Jurkat, Clone E6-1 (cell line): ENCODE data around the gene NEK4.

Source experiments
- DNase-seq: peaks from one replicate; pipeline ENCODE4 v3.0.0-alpha.2; 2011; ENCODE audit warnings: low read depth, low spot score
- H3K4me3 ChIP-seq: 2 replicates; pipeline ENCODE4 v1.5.1; 2011; ENCODE audit warnings: mild to moderate bottlenecking, low read length, control low read depth, moderate library complexity

Gene NEK4

DNA sequence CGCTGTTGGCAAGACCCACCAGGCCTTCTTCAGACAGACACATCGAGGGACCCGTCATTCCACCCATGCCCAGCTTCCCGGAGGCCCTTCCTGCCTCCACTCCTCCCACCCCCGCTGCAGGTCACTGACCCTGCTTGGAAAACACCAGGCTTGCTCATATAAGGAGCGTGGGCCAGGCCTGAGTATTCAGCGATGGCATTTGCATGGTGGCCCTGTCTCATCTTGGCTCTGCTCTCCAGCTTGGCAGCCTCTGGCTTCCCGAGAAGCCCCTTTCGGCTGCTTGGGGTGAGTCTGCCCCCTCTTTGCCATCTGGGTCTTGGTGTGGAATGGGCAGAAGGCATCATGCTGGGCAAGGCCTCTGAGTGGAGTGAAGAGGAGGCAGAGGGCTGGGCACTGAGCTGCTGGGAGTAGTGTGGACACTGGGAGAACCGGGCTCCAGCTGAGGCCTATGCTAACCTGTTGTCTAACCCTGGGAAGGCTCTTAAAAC lies 23.9 kb upstream of the NEK4 start, which contains the start of gene ITIH3:
Gene ITIH3, plus strand, starts transcription at position 185 of the 488 bp plus-strand sequence. Its CDS starts 8 bp downstream, at position 193.
- DNase-seq = no peak
- no peak within 1 kb of the TSS for H3K4me3 ChIP-seq

DNA sequence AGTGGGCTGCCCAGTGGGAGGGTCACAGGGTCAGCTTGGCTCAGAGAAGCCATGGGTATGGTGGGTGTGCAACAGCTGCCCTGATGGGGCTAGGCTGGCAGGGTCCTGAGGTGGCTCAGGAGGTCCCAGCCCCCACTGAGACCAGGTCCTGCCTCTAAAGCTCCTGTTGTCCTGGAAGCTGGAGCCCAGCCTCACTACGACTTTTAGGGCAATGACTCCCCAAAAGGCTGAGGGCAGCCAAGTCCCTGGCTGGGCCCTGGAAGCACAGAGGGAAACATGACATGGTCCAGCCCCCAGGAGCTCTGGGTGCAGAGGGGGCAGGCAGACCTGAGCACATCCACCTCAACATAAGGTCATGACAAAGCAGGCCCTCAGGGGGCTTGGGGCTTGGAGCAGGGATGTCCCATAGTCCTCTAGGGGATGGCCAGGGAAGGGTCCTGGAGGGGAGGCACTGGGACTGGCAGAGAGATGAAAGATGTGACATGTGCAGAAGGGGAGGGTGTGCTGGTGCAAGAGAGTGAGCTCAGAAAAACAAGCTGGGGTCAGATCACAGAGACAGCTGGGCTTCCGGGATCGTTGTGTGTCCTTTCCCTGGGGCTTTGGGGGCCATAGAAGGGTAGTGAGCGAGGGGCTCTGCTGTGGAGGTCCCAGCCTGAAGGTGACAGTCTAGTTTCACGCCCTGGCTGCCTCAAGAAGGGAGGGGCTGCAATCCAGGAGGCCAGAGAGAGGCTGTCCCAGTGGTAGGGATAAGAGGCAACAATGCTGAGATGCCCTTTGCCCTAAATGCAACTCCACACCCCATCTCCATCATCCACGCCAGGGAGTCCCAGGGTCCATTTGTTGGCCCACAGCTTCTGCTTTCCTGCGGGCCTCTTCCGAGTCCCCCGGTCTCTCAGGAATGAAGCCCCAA lies 23.2 kb upstream of the NEK4 start:
- no peak for DNase-seq
- no peak overlapping the region for H3K4me3 ChIP-seq

GRCh38 chr3:52792961-52793695 lies 22.4 kb upstream of the NEK4 start:
- no peak overlapping the region for H3K4me3 ChIP-seq
- DNase-seq = no peak

DNA sequence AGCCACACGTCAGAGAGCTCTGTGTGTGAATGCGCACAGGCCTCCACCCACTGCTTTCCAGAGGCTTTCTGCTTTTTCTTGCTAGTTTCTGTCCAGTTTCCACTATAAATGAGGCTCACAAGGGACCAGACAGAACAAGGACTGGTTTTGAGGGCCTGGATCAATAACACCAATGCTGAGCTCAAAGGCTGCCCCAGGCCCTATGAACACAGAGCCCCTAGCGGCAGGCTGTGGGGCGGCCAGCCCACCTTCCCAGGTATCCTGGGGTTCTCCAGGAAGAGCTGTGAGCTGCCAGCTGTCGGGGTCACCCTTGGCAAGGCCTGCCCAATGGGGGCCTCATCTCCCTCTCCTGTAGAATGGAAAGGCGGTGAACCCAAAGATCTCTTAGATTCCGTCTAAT lies 21.7 kb upstream of the NEK4 start:
- no peak for DNase-seq
- no peak overlapping the region for H3K4me3 ChIP-seq

DNA sequence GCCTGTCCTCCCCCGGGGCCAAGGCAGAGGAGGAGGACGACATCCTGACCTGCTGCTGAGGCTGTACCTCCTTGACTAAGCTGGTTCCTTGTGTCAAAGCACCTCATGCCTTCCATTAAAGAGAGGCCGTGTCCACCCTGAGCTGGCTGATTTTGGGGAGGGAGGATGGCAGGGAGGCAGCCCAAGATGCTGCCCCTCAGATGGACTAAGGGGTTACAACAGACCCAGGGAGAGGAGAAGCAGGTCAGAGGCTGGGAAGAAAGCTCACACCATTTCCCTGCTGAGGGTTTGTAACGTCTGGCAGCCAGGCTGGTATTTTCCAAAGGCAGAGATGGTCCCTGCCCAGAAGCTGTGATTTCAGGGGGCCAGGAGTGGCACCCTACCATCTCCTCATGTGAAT lies 21.2 kb upstream of the NEK4 start:
- H3K4me3 ChIP-seq = no peak overlapping the region
- no peak for DNase-seq

GRCh38 chr3:52791366-52791765 lies 20.6 kb upstream of the NEK4 start:
- no peak overlapping the region for H3K4me3 ChIP-seq
- no peak for DNase-seq

GRCh38 chr3:52790741-52791140 lies 20.0 kb upstream of the NEK4 start:
- DNase-seq = no peak
- no peak overlapping the region for H3K4me3 ChIP-seq

- DNase-seq = no peak
These were observed 19.6 kb upstream of the NEK4 start for GRCh38 chr3:52790337-52790736.

GRCh38 chr3:52789746-52790040 lies 19.0 kb upstream of the NEK4 start:
- DNase-seq = no peak
- no peak overlapping the region for H3K4me3 ChIP-seq

More at GRCh38 chr3:52790337-52790736, 19.6 kb upstream of the NEK4 start:
- H3K4me3 ChIP-seq = no peak overlapping the region

DNA sequence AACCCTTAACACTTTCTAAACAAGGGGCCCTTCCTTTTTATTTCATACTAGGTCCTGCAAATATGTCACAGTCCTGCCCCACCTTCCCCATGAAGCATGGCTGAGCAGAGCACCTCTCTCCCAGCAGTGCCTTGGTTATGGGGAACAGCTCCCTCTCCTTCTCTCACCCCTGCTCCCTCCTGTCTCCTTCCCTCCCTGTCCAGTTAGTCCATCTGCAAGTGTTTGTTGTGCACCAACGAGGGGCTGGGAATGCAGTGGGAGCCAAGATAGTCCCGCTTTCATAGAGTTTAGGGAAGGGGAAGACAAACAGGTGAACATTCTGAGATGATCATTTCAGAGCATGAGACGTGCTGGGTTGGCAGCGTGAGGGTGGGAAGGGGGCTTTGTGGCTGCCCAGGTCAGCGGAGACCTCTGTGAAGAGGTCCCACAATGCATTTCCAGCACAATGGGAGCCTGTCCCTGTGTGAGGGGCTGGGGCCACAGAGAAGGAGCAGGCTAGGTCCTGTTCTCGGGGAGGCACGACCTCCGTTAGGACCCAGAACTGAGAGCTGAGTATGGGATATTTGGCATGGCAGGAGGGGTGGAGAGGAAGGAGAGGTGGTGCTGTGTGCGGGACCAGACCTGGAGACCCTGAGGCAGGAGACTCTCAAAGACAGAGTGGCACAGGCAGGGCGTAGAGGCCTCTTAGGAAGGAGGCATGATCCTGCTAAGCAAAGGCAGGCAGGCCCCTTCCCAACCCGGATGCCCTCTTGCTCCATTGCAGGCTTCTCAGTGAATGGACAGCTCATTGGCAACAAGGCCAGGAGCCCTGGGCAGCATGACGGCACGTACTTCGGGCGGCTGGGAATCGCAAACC lies 18.4 kb upstream of the NEK4 start:
- DNase-seq = no peak
- H3K4me3 ChIP-seq = no peak overlapping the region

DNA sequence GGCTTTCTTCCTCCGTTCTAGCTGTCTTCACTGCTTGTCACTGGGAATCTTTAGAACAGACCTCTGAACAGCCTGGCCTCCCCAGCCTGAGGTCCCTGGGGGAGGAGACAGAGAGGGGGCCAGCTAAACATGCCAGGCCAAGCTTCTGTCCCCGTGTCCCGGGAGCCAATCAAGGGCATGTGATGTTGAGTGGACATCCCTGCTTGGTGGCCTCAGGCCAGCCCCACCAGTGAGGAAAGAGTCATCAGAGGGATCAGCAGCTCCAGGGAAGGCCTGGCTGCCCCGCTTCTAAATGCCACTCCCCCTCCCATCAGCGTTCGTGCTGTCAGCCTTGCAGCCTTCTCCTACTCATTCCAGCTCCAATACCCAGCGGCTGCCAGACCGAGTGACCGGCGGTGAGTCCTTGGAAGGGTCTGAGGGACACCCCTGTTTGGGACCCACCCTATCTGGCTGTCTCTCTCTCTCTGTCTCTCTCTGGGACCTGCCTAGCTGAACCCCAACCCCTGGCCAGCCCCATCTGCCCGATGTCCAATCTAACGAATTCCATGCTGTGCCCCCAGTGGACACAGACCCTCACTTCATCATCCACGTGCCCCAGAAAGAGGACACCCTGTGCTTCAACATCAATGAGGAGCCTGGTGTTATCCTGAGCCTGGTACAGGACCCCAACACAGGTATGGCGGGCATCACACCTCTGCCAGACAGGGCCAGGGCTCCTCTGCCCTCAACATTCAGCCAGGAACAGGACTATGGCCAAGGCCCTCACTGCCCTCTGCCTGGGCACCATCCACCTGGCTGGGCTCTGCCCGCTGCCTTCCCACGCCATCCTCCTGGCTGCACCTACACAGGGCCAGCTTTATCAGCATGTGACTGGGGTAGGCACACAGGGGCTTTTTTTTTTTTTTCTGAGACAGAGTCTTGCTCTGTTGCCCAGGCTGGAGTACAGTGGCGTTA lies 17.2 kb upstream of the NEK4 start:
- no peak for DNase-seq
- no peak overlapping the region for H3K4me3 ChIP-seq

- H3K4me3 ChIP-seq = no peak overlapping the region
- DNase-seq = no peak
These were observed 16.5 kb upstream of the NEK4 start for GRCh38 chr3:52787246-52787645.

DNA sequence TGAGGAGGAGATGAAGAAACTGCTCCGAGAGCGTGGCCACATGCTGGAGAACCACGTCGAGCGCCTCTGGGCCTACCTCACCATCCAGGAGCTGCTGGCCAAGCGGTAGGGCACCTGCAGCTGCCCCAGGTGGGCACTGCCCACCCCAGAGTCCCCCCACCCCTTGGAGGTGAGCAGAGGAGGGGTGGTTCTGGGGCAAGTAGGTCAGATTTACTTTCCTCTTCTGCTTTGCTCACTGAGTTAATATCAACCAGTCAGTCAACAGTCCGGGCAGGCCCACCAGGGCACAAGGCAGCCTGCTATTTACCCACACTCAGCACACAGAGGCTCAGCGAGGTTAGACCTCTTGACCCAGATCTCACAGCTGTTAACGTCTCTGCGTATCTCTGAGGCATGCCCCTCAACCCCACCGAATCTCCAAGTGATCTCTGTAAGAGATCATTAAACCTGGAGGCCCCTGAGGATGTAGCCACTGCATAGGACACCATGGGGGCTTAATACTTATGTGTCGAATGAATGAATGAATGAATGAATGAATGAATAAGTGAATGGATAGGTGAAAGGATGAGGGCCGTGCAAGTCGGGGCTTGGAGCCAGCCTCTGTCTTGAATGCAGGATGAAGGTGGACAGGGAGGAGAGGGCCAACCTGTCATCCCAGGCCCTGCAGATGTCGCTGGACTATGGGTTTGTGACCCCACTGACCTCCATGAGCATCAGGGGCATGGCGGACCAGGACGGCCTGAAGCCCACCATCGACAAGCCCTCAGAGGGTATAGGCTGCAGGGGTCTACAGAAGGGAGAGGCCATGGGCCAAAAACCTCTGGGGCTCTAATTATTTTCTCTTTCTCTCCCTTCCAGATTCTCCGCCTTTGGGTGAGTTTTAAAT lies 15.8 kb upstream of the NEK4 start:
- no peak for DNase-seq
- no peak overlapping the region for H3K4me3 ChIP-seq

DNA sequence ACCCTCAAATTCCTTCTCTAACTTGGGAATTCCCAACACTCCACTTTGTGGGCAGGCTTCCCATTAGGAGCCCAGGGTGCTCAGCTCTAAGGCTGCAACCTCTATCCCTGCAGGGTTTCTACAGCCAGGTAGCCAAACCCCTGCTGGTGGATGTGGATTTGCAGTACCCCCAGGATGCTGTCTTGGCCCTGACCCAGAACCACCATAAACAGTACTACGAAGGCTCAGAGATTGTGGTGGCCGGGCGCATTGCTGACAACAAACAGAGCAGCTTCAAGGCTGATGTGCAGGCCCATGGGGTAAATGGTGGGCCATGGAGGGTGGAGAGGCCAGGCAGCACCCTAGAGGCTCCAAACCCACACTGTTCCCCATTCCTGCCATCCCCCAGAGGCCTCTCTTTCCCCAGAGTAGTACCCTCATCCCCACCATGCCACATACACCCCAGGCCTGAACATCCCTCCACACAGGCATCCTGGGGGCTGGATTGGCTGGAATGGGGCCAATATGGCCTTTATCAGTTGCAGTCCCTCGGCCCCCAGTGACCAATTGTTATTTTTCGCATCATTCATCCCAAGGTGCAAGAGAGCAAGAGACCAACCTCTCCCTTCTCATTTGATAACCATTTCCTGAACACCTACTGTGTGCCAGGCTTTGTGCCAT lies 14.3 kb upstream of the NEK4 start:
- no peak for DNase-seq

DNA sequence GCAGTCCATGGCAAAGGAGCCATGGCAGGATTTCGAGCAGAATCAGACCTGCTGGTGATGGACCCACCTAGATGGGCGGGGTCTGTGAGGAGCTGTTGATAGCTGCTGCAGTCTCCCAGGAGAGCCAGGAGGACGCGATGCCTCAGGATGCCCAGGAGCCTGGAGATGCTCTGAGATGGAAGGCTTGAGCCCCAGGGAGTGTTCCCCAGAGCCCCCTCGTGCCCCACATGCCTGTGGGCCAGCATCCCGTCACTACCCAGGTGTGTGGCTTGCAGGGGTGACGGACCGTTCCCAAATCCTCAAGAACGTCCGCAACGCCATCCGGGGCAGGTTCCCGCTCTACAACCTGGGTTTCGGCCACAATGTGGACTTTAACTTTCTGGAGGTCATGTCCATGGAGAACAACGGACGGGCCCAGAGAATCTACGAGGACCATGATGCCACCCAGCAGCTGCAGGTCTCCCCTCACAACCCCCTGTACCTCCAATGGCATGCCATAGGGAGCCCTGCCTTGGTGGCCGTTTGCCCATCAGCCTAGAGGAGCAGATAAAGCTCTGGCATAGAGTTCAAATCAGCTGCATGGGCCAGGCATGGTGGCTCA lies 13.4 kb upstream of the NEK4 start:
- no peak for DNase-seq
- no peak overlapping the region for H3K4me3 ChIP-seq

More for the DNA sequence above, 14.3 kb upstream of the NEK4 start:
- no peak overlapping the region for H3K4me3 ChIP-seq

- no peak for DNase-seq
- no peak overlapping the region for H3K4me3 ChIP-seq
These were observed 12.4 kb upstream of the NEK4 start for GRCh38 chr3:52783211-52783555.
